Lower lobe of right lung (tissue), 2 donors: ENCODE data around the gene EIF2S2. TPM values are rescaled to one million over a fixed set of nuclear protein-coding genes. Genes with fewer than 3 reads are reported as not detected.

Source experiments
- ATAC-seq, 2 donors: fragments of 200-7000 bp; cut with Tn5 transposase; one replicate each; pipeline ENCODE4 v1.9.1; 2020 to 2022; ENCODE audit warnings: mild to moderate bottlenecking in 2 of 2, moderate library complexity in 2 of 2
- DNase-seq: peaks from one replicate; pipeline ENCODE4 v3.0.0-alpha.2; 2020
- H3K27ac ChIP-seq: fragments of 200-600 bp; one replicate; pipeline ENCODE4 v1.8.0; 2022
- H3K27me3 ChIP-seq: fragments of 200-600 bp; one replicate; pipeline ENCODE4 v1.8.0; 2022; ENCODE audit warnings: low read depth
- H3K36me3 ChIP-seq: fragments of 200-600 bp; one replicate; pipeline ENCODE4 v1.8.0; 2022; ENCODE audit warnings: mild to moderate bottlenecking
- H3K4me1 ChIP-seq: fragments of 200-600 bp; one replicate; pipeline ENCODE4 v1.8.0; 2022
- H3K4me3 ChIP-seq: fragments of 200-600 bp; one replicate; pipeline ENCODE4 v1.8.0; 2022; ENCODE audit warnings: mild to moderate bottlenecking
- H3K9me3 ChIP-seq: fragments of 200-600 bp; one replicate; pipeline ENCODE4 v1.8.0; 2022
- intact Hi-C: fragments of 100-400 bp; cut with DNase I; formaldehyde crosslinking; loops from one replicate; pipeline ENCODE4 v1.11.0; 2022
- total RNA-seq: library from RNA; stranded (reverse); fragmentation: NEBNext Ultra II Directional; extraction: Animal tissue kit (Norgen Biotek cat#: 25700); gene quantifications from one replicate; pipeline ENCODE4 v1.2.1, GENCODE V29; 2021
- TF ChIP-seq, protein P1 (sequence below): fragments of 200-600 bp; IDR thresholded peaks from one replicate; pipeline ENCODE4 v1.8.0; 2022; ENCODE audit warnings: antibody characterized with exemption, mild to moderate bottlenecking
- donor health status: DM: no; HTN: yes; CAD: no; lungs with severe emphysema.

Gene EIF2S2
- total RNA-seq, 1 donor from 2014 or later = 50.3 TPM

DNA sequence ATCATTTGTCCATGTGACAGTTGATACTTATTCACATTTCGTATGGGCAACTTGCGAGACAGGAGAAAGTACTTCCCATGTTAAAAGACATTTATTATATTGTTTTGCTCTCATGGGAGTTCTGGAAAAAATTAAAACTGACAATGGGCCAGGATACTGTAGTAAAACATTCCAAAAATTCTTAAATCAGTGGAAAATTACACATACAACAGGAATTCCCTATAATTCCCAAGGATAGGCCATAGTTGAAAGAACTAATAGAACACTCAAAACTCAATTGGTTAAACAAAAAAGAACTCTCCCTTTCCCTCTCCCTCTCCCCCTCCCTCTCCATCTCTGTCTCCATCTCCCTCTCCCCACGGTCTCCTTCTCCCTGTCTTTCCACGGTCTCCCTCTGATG, 19.4 kb upstream of the EIF2S2 start:
- DNase-seq (no peak), ATAC-seq (no peak)
- H3K36me3 ChIP-seq = no peaks in the 10 kb centered on the region
- no peaks in the 10 kb centered on the region for H3K27me3 ChIP-seq
- H3K4me3 ChIP-seq = no peak overlapping the region
- peaks cover 3% of the 10 kb centered on the region for H3K4me1 ChIP-seq
- no peaks in the 10 kb centered on the region for H3K9me3 ChIP-seq
- TF ChIP-seq, protein P1, sequence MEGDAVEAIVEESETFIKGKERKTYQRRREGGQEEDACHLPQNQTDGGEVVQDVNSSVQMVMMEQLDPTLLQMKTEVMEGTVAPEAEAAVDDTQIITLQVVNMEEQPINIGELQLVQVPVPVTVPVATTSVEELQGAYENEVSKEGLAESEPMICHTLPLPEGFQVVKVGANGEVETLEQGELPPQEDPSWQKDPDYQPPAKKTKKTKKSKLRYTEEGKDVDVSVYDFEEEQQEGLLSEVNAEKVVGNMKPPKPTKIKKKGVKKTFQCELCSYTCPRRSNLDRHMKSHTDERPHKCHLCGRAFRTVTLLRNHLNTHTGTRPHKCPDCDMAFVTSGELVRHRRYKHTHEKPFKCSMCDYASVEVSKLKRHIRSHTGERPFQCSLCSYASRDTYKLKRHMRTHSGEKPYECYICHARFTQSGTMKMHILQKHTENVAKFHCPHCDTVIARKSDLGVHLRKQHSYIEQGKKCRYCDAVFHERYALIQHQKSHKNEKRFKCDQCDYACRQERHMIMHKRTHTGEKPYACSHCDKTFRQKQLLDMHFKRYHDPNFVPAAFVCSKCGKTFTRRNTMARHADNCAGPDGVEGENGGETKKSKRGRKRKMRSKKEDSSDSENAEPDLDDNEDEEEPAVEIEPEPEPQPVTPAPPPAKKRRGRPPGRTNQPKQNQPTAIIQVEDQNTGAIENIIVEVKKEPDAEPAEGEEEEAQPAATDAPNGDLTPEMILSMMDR = no peak
- no peak overlapping the region for H3K27ac ChIP-seq
- intact Hi-C loops = no loop called here

DNA sequence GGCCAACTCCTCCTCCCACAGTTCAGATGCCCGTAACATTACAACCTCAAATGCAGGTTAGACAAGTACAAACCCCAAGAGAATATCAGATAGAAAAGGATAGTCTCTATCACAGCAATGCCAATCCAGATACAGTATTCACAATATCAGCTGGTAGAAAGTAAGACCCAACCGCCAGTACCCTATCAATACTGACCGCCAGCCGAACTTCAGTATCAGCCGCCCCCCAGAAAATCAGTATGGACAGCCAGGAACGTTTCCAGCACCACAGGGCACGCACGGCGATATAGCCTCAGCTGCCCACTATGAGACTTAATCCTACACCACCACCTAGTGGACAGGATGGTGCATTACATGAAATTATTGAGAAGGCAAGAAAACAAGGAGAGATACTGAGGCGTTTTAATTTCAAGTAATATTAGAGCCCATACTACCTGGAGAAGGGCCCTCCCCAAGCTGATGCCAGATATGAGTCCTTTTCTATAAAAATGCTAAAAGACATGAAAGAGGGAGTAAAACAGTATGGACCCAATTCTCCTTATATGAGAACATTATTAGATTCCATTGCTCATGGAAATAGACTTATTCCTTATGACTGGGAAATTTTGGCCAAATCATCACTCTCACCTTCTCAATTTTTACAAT, 17.6 kb upstream of the EIF2S2 start:
- H3K27me3 ChIP-seq = no peaks in the 10 kb centered on the region
- no peaks in the 10 kb centered on the region for H3K36me3 ChIP-seq
- ATAC-seq (peak; percentile 92 to 94), DNase-seq (no peak)
- no peak overlapping the region for H3K4me3 ChIP-seq
- no peaks in the 10 kb centered on the region for H3K9me3 ChIP-seq
- intact Hi-C loops = no loop called here
- H3K4me1 ChIP-seq = peaks cover 3% of the 10 kb centered on the region
- no peak overlapping the region for H3K27ac ChIP-seq
- TF ChIP-seq, protein P1 = peak; percentile 86

DNA sequence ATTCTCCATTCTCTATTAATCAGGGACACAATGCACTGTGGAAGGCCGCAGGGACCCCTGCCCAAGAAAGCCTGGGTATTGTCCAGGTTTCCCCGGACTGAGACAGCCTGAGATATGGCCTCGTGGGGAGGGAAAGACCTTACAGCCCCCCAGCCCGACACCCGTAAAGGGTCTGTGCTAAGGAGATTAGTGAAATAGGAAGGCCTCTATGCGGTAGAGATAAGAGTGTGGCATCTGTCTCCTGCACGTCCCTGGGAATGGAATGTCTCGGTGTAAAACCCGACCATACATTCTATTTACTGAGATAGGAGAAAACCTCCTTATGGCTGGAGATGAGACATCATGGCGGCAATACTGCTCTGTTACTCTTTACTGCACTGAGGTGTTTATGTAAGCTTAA, 15.7 kb upstream of the EIF2S2 start:
- Histone ChIP-seq H3K4me3 (no peak overlapping the region), H3K9me3 (no peaks in the 10 kb centered on the region), H3K27ac (no peak overlapping the region), H3K36me3 (no peaks in the 10 kb centered on the region), H3K27me3 (no peaks in the 10 kb centered on the region), H3K4me1 (peaks cover 3% of the 10 kb centered on the region)
- TF ChIP-seq, protein P1 = no peak
- no peak for ATAC-seq
- DNase-seq = no peak
- intact Hi-C loops = no loop called here

DNA sequence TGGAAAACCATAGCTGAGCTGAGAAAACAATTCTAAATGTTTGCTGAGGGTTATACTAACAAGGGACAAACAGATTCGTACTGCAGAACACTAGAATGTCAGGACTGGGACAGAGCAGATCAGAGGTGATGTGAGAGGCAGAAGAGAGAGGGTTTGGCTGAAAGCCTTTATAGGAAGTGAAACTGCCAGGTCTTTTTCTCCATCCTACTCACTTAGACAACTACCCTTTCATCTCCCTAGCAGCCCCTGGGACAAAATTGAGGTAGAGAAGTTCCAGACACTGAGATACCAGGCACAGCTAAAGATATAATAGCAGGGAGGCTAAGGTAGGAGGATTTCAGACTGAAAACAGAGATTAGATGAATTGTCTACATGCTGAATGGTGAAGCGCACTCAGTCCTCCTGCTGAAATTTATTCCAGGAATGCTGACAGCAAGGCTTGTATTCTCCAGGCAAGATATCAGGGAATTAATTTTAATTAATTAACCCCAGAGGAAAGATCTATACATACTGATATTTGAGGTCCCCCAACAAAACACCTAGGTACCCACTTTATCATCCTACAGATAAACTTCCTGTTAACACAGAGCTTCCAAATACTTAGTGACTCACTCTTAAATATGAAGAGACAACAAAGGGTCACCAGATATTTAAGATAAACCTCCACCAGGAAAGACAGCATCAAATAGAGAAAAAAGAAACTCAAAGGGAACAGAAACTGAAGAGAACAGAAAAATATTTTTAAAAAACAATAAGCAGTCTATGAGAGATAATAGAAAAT, 12.6 kb upstream of the EIF2S2 start:
- ATAC-seq (no peak), DNase-seq (no peak)
- Histone ChIP-seq H3K4me1 (peaks cover 3% of the 10 kb centered on the region), H3K36me3 (no peaks in the 10 kb centered on the region), H3K9me3 (no peaks in the 10 kb centered on the region), H3K4me3 (no peak overlapping the region), H3K27ac (no peak overlapping the region), H3K27me3 (no peaks in the 10 kb centered on the region)
- intact Hi-C loops = no loop called here
- TF ChIP-seq, protein P1 = no peak

DNA sequence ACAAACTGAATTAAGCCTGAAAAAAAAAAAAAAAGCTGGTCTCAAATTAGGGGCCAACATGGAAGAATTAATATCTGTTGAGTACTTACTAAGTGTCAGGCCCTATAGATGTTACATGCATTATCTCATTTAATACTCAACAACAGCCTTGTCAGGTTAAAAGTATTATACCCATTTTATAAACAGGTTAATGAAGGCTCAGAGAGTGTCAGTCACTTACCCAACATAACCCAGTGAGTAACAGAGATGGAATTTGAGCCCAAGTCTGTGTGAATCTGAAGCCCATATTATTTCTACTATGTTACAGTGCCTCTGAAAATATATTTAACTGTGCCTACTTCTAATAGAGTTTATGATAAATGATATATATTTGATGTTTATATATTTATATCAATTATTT, 11.3 kb upstream of the EIF2S2 start:
- Histone ChIP-seq H3K27ac (no peak overlapping the region), H3K9me3 (no peaks in the 10 kb centered on the region), H3K27me3 (no peaks in the 10 kb centered on the region), H3K4me1 (no peaks in the 10 kb centered on the region), H3K4me3 (no peak overlapping the region), H3K36me3 (no peaks in the 10 kb centered on the region)
- intact Hi-C loops = no loop called here
- TF ChIP-seq, protein P1 = no peak
- ATAC-seq = no peak
- no peak for DNase-seq
